GM19324 (cell line): Measurements from ENCODE around the gene BCL2A1.
"Not testable (repeated sequence)": the region's sequence is repeated elsewhere in the genome, so short reads cannot be mapped to it uniquely, and the experiment has no call there.

Source experiments
- ATAC-seq: cut with Tn5 transposase; IDR thresholded peaks from one replicate; pipeline ENCODE4 v1.9.1; 2021; ENCODE audit warnings: mild to moderate bottlenecking, moderate library complexity; ENCODE audit not compliant: unreplicated experiment, low FRiP score

BCL2A1 gene

GRCh38 chr15:79970624-79971434 lies at the start of gene BCL2A1:
BCL2A1 (minus strand) TSS chr15:79971196; CDS start chr15:79971119, 77 bp downstream.
- no peak for ATAC-seq

GRCh38 chr15:80020731-80021130 lies 49.7 kb upstream of the BCL2A1 start:
- no peak for ATAC-seq

- ATAC-seq: not testable (repeated sequence)
Observed at GRCh38 chr15:80020149-80020548, 49.2 kb upstream of the BCL2A1 start.

GRCh38 chr15:80019168-80019745 lies 48.3 kb upstream of the BCL2A1 start:
- no peak for ATAC-seq

GRCh38 chr15:80017139-80017538 lies 46.1 kb upstream of the BCL2A1 start:
- ATAC-seq: not testable (repeated sequence)

GRCh38 chr15:80016506-80016905 lies 45.5 kb upstream of the BCL2A1 start:
- ATAC-seq: not testable (repeated sequence)

- ATAC-seq: no peak
Observed at GRCh38 chr15:80015156-80015555, 44.2 kb upstream of the BCL2A1 start.

GRCh38 chr15:80014186-80014585 lies 43.2 kb upstream of the BCL2A1 start:
- ATAC-seq: not testable (repeated sequence)

- ATAC-seq: no peak
Observed at GRCh38 chr15:80012060-80012726, 41.2 kb upstream of the BCL2A1 start.

GRCh38 chr15:80011596-80011995 lies 40.6 kb upstream of the BCL2A1 start:
- ATAC-seq: no peak

GRCh38 chr15:80011041-80011523 lies 40.1 kb upstream of the BCL2A1 start:
- not testable (repeated sequence) for ATAC-seq

- ATAC-seq: peak; percentile 64
Observed at GRCh38 chr15:80010131-80010673, 39.2 kb upstream of the BCL2A1 start.

GRCh38 chr15:80007532-80007931 lies 36.5 kb upstream of the BCL2A1 start:
- no peak for ATAC-seq

- no peak for ATAC-seq
Observed at GRCh38 chr15:80006946-80007345, 36.0 kb upstream of the BCL2A1 start.

- ATAC-seq: no peak
Observed at GRCh38 chr15:80003934-80004472, 33.0 kb upstream of the BCL2A1 start.

GRCh38 chr15:80003171-80003570 lies 32.2 kb upstream of the BCL2A1 start:
- no peak for ATAC-seq

GRCh38 chr15:80002267-80002666 lies 31.3 kb upstream of the BCL2A1 start:
- no peak for ATAC-seq

- no peak for ATAC-seq
Observed at GRCh38 chr15:79994615-79995014, 23.6 kb upstream of the BCL2A1 start.

GRCh38 chr15:79991826-79992225 lies 20.8 kb upstream of the BCL2A1 start:
- no peak for ATAC-seq

GRCh38 chr15:79990997-79991334 lies 20.0 kb upstream of the BCL2A1 start:
- no peak for ATAC-seq
